GM23248 (cell line): ENCODE data around the gene HEATR5B.

Experiments
- EZH2 ChIP-seq: fragments of 200-600 bp; sonication (generic); IDR thresholded peaks from 2 replicates; pipeline ENCODE4 v1.6.1; 2018; ENCODE audit warnings: antibody characterized with exemption, mild to moderate bottlenecking; ENCODE audit not compliant: insufficient read depth, poor library complexity, severe bottlenecking
- EZH2phosphoT487 ChIP-seq: fragments of 200-600 bp; sonication (generic); IDR thresholded peaks from 2 replicates; pipeline ENCODE4 v1.6.1; 2018; ENCODE audit warnings: antibody characterized with exemption, moderate library complexity, mild to moderate bottlenecking, low read depth; ENCODE audit not compliant: insufficient read depth

- TF ChIP-seq EZH2 (no peak), EZH2phosphoT487 (no peak)
These were observed 1.6 kb upstream of the HEATR5B start for GRCh38 chr2:37085731-37086147.
